HG02642 (cell line): ENCODE measurements around the gene GSK3A.

ENCODE experiments used
- ATAC-seq: cut with Tn5 transposase; IDR thresholded peaks from one replicate; pipeline ENCODE4 v1.9.1; 2021; ENCODE audit warnings: mild to moderate bottlenecking; ENCODE audit not compliant: unreplicated experiment, poor library complexity

Gene GSK3A

GRCh38 chr19:42281146-42281826 is 38.9 kb upstream of the GSK3A start:
- ATAC-seq: no peak

GRCh38 chr19:42280815-42281145 is 38.4 kb upstream of the GSK3A start:
- ATAC-seq: no peak

GRCh38 chr19:42279902-42280814 is 37.8 kb upstream of the GSK3A start:
- peak; percentile 38 for ATAC-seq

GRCh38 chr19:42279155-42279901 is 36.9 kb upstream of the GSK3A start:
- ATAC-seq: no peak

GRCh38 chr19:42278452-42279154 is 36.2 kb upstream of the GSK3A start:
- no peak for ATAC-seq

GRCh38 chr19:42277821-42278451 is 35.5 kb upstream of the GSK3A start:
- ATAC-seq: no peak

- no peak for ATAC-seq
Observed at GRCh38 chr19:42276821-42277220, 34.4 kb upstream of the GSK3A start.

GRCh38 chr19:42276284-42276683 is 33.9 kb upstream of the GSK3A start:
- ATAC-seq: no peak

- ATAC-seq: no peak
Observed at GRCh38 chr19:42275517-42275916, 33.1 kb upstream of the GSK3A start.

GRCh38 chr19:42275103-42275502 is 32.7 kb upstream of the GSK3A start:
- ATAC-seq: no peak

- no peak for ATAC-seq
Observed at GRCh38 chr19:42274065-42274682, 31.8 kb upstream of the GSK3A start.

GRCh38 chr19:42273407-42274064 is 31.1 kb upstream of the GSK3A start:
- ATAC-seq: no peak

- no peak for ATAC-seq
Observed at GRCh38 chr19:42272989-42273406, 30.6 kb upstream of the GSK3A start.

- ATAC-seq: no peak
Observed at GRCh38 chr19:42272535-42272897, 30.1 kb upstream of the GSK3A start.

- no peak for ATAC-seq
Observed at GRCh38 chr19:42271861-42272534, 29.6 kb upstream of the GSK3A start.

- ATAC-seq: no peak
Observed at GRCh38 chr19:42271045-42271419, 28.6 kb upstream of the GSK3A start.

- no peak for ATAC-seq
Observed at GRCh38 chr19:42270346-42271044, 28.1 kb upstream of the GSK3A start.
